ENCODE results near the gene GRAP.

Gene GRAP

DNA sequence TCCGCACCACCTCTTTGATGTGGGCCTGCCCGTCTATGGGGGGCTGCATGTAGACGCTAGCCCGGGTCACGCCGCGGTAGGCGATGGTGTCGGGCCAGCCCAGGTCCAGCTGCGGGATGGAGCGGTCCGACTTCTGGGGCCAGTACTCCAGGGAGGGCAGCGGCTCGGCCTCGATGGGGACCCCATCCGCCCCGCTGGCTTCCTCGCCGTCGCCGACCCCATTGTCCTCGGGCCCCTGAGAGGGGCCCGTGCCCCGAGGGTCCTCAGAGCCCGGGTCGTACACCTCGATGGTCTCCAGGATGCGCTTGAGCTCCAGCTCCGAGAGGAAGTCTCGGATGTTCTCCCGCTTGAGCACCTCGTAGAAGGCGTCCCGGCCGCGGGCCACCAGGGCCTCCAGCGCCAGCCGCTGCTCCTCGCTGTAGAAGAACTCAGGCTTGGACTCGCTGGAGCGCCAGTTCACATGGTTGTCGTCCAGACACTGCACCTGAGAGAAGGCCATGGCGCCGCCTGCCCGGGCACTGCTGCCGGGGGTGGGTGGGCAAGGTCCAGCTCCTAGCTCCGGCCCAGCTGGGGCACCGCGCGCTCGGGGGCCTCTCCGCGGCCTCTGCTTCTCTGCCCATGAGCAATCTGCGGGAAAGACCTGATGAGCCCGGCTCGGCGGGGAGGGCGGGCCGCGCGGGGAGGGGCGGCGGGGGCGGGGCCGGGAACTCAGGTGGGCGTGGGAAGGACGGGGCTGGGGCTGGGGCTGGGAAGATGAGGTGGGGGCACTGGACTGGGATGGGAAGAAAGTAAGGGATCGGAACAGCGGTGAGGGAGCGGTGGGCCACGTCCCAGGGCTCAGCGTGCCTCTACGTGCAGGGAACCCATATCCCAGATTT is 43.0 kb downstream of the GRAP start:
- DNase-seq (ENCODE audit: low read depth), result peak; percentile 30
- peak overlapping the region; percentile 72 for H3K4me3 ChIP-seq (ENCODE audit: low read depth, low read length)
- TF ChIP-seq, protein P1, sequence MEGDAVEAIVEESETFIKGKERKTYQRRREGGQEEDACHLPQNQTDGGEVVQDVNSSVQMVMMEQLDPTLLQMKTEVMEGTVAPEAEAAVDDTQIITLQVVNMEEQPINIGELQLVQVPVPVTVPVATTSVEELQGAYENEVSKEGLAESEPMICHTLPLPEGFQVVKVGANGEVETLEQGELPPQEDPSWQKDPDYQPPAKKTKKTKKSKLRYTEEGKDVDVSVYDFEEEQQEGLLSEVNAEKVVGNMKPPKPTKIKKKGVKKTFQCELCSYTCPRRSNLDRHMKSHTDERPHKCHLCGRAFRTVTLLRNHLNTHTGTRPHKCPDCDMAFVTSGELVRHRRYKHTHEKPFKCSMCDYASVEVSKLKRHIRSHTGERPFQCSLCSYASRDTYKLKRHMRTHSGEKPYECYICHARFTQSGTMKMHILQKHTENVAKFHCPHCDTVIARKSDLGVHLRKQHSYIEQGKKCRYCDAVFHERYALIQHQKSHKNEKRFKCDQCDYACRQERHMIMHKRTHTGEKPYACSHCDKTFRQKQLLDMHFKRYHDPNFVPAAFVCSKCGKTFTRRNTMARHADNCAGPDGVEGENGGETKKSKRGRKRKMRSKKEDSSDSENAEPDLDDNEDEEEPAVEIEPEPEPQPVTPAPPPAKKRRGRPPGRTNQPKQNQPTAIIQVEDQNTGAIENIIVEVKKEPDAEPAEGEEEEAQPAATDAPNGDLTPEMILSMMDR (IDR thresholded peaks at IDR 0.05; ENCODE audit: insufficient read depth, low read depth, low read length, missing control alignments), result no peak

DNA sequence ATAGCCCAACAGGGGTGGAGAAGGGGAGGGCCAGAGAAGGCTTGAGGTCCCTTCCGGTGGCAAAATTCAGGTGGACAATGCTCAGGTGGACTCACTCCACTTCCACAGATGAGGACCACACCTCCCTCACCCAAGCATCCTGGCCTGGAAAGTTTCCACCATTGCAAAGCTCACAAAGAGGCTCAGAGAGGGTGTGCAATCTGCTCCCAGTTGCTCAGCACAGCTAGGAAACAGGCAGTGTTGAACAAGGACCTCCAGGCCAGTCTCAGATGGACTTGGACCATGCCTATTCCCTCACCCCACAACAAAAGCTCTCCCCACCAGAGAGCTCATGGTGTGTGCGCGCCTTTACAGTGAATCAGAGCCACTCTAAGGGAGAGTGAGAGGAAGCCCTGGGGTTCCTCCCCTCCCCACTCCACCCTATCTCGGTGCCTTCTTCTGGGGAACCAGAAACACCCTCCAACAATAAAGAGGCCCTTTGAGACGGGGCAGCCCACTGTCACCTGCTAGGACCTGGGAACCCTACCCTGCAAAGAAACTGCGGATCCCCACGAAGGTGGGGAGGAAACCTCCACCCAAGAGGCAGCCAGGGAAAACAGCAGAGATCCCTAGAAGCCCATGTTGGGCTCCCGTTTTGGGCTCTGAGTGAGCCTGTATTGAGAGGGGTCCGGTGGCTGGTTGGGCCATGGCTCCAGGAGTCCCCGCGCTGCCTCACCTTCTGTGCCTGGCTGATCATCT is 43.8 kb downstream of the GRAP start:
- peak overlapping the region; percentile 72 for H3K4me3 ChIP-seq (ENCODE audit: low read depth, low read length)
- DNase-seq (ENCODE audit: low read depth), result no peak

DNA sequence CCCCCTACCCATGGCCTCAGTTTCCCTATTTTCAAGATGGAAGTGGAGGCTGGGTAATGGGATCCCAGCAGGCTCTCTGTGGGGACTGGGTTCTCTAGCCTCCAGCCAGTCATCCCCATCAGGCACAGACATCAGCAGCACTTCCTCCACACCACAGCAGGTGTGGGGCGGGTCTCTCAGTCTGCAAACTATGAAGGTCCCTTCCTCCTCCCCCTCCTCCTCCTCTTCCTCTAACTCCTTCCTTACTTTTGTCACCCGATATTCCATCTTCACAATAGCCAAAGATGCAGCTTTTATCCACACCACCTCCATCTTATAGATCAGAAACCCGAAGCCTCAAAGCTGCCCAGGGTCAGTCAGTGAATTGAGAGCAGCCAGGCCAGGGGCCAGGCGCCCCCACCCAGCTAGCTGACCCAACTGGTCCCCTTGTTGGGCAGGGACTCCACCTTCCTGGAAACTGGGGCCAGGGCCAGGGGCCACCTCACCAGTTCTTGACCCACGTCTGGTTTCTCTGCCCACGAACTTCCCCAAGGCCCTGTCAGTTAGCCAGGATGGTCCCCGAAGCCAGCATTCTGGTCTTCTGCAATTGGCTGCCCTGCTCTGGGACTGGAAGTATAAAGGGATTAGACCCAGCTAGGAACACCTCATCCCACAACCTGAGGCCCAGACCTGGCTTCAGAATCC is 44.7 kb downstream of the GRAP start:
- H3K4me3 ChIP-seq (ENCODE audit: low read depth, low read length), result no peak overlapping the region
- TF ChIP-seq, protein P1 (IDR thresholded peaks at IDR 0.05; ENCODE audit: insufficient read depth, low read depth, low read length, missing control alignments), result no peak
- DNase-seq (ENCODE audit: low read depth), result no peak

More for the DNA sequence above, 43.8 kb downstream of the GRAP start:
- TF ChIP-seq, protein P1 (IDR thresholded peaks at IDR 0.05; ENCODE audit: insufficient read depth, low read depth, low read length, missing control alignments), result no peak

DNA sequence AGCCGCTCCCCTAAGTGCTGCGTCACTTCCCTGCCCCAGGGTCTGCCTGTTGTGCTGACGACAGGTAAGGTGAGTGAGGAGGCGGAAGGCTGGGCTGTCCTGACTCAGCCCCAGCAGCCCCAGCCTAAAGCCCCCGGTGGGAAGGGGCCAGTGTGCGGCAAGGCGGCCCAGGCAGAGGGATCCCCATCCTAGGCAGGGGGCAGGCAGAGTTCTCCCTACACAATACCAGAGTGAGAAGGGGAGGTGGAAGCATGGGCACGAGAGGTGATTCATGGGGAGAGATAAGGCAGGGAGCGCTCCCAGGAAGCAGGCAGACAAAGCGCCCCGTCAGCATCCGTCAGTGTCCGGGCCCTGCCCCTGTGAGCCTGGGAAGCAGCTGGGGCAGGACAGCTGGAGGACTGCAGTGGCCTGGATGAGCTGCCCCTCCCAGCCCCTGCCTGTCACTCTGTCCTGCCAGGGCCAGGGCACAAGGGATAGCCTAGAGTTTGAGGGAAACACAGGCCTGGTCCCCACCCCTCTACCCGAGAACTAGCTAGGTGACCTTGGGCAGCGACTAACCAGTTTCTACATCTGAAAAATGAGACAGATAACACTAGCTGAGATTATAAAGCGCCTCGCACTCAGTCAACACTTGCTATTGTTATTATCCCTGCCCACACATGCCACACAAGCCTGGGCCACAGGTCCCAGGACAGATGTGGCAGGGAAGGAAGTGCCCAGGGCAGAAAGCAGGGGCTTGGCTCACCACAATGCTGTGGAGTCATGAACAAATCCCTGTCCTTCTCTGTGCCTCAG is 46.0 kb downstream of the GRAP start:
- H3K4me3 ChIP-seq (ENCODE audit: low read depth, low read length), result no peak overlapping the region
- TF ChIP-seq, protein P1 (IDR thresholded peaks at IDR 0.05; ENCODE audit: insufficient read depth, low read depth, low read length, missing control alignments), result no peak
- no peak for DNase-seq (ENCODE audit: low read depth)

DNA sequence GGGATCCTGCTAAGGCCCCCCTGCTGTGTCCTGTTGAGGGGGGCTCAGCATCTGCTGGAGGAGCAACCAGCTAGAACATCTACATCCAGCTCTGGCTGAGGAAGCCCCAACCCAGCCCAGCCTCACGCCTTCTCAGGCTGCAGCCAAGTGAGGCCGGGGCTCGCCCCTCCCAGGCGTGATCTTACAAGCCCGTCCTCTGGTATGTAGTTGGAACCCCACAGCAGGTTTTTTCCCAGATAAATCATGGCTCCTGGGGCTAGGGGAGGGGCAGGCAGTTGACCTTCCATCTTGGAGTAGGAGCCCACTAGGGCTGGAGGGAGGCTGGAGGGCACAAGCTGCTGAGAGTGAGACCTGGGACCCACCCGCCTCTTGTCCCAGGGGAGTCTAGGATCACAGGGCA is 46.8 kb downstream of the GRAP start:
- TF ChIP-seq, protein P1 (IDR thresholded peaks at IDR 0.05; ENCODE audit: insufficient read depth, low read depth, low read length, missing control alignments), result no peak
- no peak for DNase-seq (ENCODE audit: low read depth)
- no peak overlapping the region for H3K4me3 ChIP-seq (ENCODE audit: low read depth, low read length)

DNA sequence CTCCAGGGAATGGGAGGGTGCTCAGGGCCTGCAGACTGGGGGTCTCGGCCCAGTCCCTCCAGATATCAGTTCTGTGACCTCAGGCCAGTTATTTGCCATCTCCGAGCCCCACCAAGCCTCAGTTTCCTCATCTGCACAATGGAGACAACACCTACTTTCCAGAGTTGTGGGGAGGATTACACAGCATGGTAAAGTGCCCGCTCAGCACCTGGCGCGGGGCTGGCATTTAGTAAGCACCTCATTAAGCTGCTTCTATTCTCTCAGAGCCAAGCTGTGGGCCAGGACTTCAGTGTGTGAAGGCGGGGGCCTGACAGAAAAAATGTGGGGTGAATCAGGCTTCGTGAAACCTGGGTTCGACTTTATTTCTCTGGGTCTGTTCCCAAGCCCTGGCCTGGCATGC is 47.4 kb downstream of the GRAP start:
- H3K4me3 ChIP-seq (ENCODE audit: low read depth, low read length), result no peak overlapping the region
- TF ChIP-seq, protein P1 (IDR thresholded peaks at IDR 0.05; ENCODE audit: insufficient read depth, low read depth, low read length, missing control alignments), result no peak
- no peak for DNase-seq (ENCODE audit: low read depth)

Data from GM12865 (cell line).